Prostate gland (tissue), 2 donors: ENCODE data around the gene SPRING1. TPM values are rescaled to one million over a fixed set of nuclear protein-coding genes. Genes with fewer than 3 reads are reported as not detected.

Source experiments
- DNase-seq: peaks from one replicate; pipeline ENCODE4 v3.0.0-alpha.2; 2019; ENCODE audit warnings: low spot score
- H3K27ac ChIP-seq, 2 donors: fragments of 200-600 bp; sonication (generic); 2 replicates each; pipeline ENCODE4 v1.5.1; 2017 to 2019
- H3K27me3 ChIP-seq: fragments of 200-600 bp; sonication (generic); replicated peaks from 2 replicates; pipeline ENCODE4 v1.5.1; 2019; ENCODE audit not compliant: insufficient read depth
- H3K36me3 ChIP-seq, 2 donors: fragments of 200-600 bp; sonication (generic); 1 replicate in 1 of 2; 2 replicates in 1 of 2; pipeline versions ENCODE4 v1.5.1 to v1.8.1; 2017 to 2019
- H3K4me1 ChIP-seq: fragments of 200-600 bp; sonication (generic); replicated peaks from 2 replicates; pipeline ENCODE4 v1.5.1; 2019
- H3K4me3 ChIP-seq, 2 donors: fragments of 200-600 bp; sonication (generic); 2 replicates each; pipeline ENCODE4 v1.5.1; 2017 to 2019
- H3K9me3 ChIP-seq: fragments of 200-600 bp; sonication (generic); 2 replicates; pipeline ENCODE4 v1.5.1; 2017
- POLR2A ChIP-seq: fragments of 450-650 bp; IDR thresholded peaks from one replicate; pipeline ENCODE4 v1.6.1; 2016; ENCODE audit warnings: antibody characterized with exemption, mild to moderate bottlenecking
- POLR2AphosphoS5 ChIP-seq: sonication (generic); formaldehyde crosslinking; IDR thresholded peaks from one replicate; pipeline ENCODE4 v1.6.1; 2017; ENCODE audit warnings: antibody characterized with exemption
- WGBS: methylation state at CpG from one replicate; pipeline ENCODE4 v1.1.5; 2018; 5-methylcytosine and 5-hydroxymethylcytosine counted together
- intact Hi-C: fragments of 100-400 bp; cut with DNase I; formaldehyde crosslinking; loops from one replicate; pipeline ENCODE4 v1.14.2; 2022
- total RNA-seq, 2 donors: library from RNA; depleted of rRNA; stranded (reverse); fragments of >200 nt; gene quantifications; one replicate each; pipeline ENCODE4 v1.1.0, GENCODE V29; 2016
- TF ChIP-seq, protein P1 (sequence below), 4 experiments: fragments of 200-600 bp in 2 of 4; fragments of 450-650 bp in 2 of 4; sonication (generic) in 2 of 4; IDR thresholded peaks; 1 replicate in 3 of 4; 2 replicates in 1 of 4; pipeline ENCODE4 v1.5.1; 2016 to 2019; ENCODE audit warnings: antibody characterized with exemption in 4 of 4, mild to moderate bottlenecking in 2 of 4, moderate library complexity in 2 of 4

Gene SPRING1
- total RNA-seq, 2 donors from 2014 or later: 12.9 to 21.0 TPM

DNA sequence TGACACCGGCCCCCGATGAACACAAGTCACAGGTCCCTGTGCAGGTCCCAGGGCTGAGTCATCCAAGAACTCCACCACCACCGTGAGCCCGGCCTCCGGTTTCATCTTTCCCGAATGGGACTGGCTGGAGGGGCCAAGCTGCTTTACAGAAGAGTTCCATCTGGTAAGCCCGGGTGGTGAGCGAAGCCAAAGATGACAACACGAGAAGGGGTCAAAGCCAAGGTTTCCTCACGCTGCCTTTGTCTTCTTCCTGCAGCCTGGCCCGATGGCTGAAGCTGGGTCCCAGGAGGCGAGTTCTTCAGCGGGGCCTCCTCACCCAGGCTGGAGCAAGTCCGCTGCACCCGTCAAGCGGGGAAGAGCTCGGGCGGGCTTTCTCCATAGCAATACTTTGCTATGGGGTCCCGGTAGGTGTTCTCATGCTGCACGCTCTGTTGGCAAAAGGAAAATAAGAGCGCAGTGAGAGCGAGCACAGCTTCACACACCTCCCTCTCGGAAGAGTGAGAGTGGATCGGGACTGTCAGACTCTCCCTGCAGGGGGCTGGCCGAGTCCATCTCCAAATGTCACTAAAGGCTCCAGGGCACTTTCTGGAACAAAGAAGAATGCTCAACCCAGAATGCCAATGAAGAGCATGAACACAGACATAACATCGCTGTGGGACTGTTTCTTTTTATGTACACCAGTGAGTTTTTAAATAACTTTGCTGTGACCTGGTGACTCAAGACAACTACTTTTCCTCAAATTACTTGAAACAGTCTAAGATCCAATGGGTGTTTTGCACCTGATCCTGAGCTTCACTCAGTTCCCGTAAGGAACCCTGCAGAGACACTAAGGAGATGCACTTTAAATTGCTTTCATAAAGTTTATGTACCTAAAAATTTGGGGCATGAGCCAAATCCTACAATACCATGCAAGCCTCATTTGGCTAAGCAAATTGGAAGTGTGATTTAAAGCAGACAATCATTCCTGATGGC, 20.1 kb downstream of the SPRING1 start:
- Histone ChIP-seq H3K27me3 (no peaks in the 10 kb centered on the region), H3K27ac (no peak overlapping the region), H3K36me3 (no peaks in the 10 kb centered on the region), H3K9me3 (no peaks in the 10 kb centered on the region), H3K4me3 (no peak overlapping the region), H3K4me1 (no peaks in the 10 kb centered on the region)
- TF ChIP-seq, protein P1, sequence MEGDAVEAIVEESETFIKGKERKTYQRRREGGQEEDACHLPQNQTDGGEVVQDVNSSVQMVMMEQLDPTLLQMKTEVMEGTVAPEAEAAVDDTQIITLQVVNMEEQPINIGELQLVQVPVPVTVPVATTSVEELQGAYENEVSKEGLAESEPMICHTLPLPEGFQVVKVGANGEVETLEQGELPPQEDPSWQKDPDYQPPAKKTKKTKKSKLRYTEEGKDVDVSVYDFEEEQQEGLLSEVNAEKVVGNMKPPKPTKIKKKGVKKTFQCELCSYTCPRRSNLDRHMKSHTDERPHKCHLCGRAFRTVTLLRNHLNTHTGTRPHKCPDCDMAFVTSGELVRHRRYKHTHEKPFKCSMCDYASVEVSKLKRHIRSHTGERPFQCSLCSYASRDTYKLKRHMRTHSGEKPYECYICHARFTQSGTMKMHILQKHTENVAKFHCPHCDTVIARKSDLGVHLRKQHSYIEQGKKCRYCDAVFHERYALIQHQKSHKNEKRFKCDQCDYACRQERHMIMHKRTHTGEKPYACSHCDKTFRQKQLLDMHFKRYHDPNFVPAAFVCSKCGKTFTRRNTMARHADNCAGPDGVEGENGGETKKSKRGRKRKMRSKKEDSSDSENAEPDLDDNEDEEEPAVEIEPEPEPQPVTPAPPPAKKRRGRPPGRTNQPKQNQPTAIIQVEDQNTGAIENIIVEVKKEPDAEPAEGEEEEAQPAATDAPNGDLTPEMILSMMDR (IDR thresholded peaks at IDR 0.05): no peak
- TF ChIP-seq POLR2A: no peak
- no peak for TF ChIP-seq POLR2AphosphoS5
- DNase-seq: no peak
- intact Hi-C loops: loop anchor here (5.0 kb wide), 1 partner anchor 100 kb away; no protein-coding TSS in a partner anchor
- 66% methylated on average over 27 of the region's 27 CpGs for WGBS

DNA sequence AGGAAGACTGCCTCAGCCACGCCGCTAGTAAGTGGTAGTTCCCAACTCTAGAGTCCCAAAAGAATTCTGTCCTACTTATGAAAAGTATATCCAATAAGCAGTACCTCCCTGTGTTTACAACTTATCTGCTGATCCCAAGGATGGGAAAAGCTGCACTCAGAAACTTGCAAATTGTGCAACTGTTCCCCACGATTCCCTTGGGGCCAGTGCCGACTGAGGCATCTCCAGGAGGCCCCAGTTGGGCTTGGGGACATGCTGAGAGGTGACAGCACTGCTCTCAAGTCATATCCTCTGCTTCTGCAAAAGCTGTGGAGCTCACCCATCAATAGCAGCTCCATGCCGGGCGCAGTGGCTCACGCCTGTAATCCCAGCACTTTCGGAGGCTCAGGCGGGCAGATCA, 23.7 kb downstream of the SPRING1 start:
- H3K27ac ChIP-seq: no peak overlapping the region
- H3K9me3 ChIP-seq: no peaks in the 10 kb centered on the region
- H3K27me3 ChIP-seq: no peaks in the 10 kb centered on the region
- no peaks in the 10 kb centered on the region for H3K36me3 ChIP-seq
- intact Hi-C loops: no loop called here
- DNase-seq: no peak
- no peak overlapping the region for H3K4me3 ChIP-seq
- no peak for TF ChIP-seq POLR2AphosphoS5
- TF ChIP-seq, protein P1 (IDR thresholded peaks at IDR 0.05): no peak
- TF ChIP-seq POLR2A: no peak
- no peaks in the 10 kb centered on the region for H3K4me1 ChIP-seq
- WGBS: 96% methylated on average over 9 of the region's 9 CpGs

DNA sequence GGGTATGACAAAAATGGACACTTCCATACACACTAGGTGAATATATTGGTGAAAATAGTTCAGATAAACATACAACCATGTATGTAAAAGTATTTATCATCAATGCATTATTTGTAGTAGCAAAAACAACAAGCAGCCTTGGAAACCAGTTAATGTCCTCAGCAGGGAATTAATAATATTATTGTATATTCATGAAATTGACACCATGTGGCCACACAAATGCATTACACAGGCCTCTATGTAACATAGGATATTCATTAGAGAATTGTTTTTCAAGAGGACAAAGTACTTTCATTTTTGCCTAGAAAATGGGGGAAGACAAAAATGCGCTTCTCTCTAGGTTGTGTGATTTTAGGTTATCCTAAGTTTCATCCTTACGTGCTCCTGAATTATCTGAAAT, 24.3 kb downstream of the SPRING1 start:
- Histone ChIP-seq H3K9me3 (no peaks in the 10 kb centered on the region), H3K27ac (no peak overlapping the region)
- intact Hi-C loops: no loop called here

DNA sequence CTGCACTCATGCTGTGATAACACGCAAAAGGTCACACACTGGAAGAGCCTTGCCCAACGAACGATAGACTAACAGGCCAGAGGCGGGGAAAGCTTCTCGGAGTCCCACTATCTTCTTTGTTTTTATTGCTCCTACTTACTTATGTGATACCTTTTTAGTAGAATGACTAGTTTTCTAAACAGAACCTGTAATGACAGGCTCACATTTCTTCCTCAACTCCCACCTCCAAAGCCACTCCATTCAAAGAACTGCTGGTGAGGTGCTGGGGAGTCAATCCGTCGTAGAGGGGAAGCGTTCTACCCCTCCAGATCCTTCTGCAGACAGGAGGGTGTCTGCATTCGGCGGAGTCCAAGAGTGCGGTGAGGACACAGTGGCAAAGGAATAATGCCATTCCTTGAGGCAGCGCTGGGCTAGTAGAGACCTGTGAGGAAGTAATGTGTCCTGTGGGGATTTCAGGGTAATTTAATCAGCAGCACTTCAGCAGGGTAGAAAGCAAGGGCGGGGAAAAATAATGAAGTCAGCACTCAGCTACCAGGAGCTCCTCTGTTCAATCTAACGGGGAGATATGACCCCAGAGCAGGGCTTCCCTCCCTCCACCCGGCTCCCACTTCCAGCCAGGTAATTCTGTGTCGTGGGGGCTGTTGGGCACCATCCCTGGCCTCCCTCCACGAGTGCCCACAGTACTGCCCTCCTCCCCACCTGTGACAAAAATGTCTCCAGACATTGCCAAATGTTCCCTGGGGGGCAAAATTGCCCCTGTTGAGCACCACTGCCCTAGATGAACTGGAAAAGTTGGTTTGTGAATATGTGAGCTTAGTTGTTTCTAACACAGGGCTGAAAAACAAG, 25.2 kb downstream of the SPRING1 start:
- 52% methylated on average over 17 of the region's 17 CpGs for WGBS
- H3K27ac ChIP-seq: peak overlapping the region in 1 of 2 donors; percentile 49
- no peaks in the 10 kb centered on the region for H3K4me1 ChIP-seq
- no peaks in the 10 kb centered on the region for H3K36me3 ChIP-seq
- no peak overlapping the region for H3K4me3 ChIP-seq
- H3K9me3 ChIP-seq: no peaks in the 10 kb centered on the region
- intact Hi-C loops: no loop called here
- H3K27me3 ChIP-seq: no peaks in the 10 kb centered on the region
- DNase-seq: peak; percentile 51
- TF ChIP-seq POLR2AphosphoS5 (peak; percentile 51), POLR2A (no peak)
- TF ChIP-seq, protein P1 (IDR thresholded peaks at IDR 0.05): no peak

More for the DNA sequence above, 24.3 kb downstream of the SPRING1 start:
- DNase-seq: no peak
- TF ChIP-seq POLR2AphosphoS5 (no peak), POLR2A (no peak)
- TF ChIP-seq, protein P1 (IDR thresholded peaks at IDR 0.05): no peak
- no peaks in the 10 kb centered on the region for H3K27me3 ChIP-seq
- 96% methylated on average over 2 of the region's 2 CpGs for WGBS
- H3K4me1 ChIP-seq: no peaks in the 10 kb centered on the region
- H3K4me3 ChIP-seq: no peak overlapping the region
- H3K36me3 ChIP-seq: no peaks in the 10 kb centered on the region
